ENCODE measurements around the gene AFTPH.
A peak's percentile ranks its signal among the peaks of the same experiment; 100 is the strongest.

AFTPH gene

DNA sequence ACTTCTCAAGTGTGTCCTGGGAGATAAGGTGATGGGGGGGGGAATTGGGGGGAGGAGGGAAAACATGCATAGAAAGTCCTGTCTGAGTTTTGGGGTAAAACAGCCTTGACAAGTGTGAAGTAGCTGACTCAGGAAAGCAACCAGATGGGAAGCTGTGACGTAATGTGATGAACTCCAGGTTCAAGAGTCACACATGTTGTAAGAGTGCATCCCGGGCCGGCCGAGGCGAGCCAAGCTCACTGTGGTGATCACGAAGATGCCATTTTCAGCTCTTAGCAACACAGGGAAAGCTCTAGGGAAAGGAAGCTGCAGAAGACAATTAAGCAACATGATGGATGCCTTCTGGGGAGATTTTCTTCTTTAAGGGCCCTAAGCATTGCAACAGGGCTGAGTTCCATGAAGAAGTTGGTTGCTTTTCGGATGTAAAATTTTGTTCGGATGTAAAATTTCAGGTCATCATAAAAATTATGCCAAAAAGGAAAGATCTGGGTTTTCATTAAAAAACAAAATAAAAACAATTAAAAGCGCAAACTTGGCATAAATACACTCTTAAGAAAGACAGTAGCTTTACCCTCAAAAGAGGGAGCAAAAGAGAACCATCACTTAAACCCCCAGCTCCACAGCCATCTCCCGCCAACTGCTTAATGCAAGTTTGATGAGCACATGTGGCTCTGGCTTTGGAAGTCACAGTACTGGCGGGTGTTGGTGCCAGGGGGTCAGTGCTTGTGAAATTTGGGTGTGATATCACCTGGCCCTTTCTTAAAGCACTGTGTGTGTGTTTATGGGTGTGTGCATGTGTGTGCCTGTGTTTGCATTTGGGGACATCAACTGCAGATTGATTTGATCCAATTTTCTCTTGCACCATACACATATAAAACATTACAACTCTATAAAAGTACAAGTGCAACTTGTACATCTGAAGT is 110.5 kb downstream of the AFTPH start:
- peak; percentile 71 for DNase-seq

- DNase-seq, result peak; percentile 46
Measured at GRCh38 chr2:64635976-64636911, 112.1 kb downstream of the AFTPH start.

GRCh38 chr2:64637000-64637635 is 113.0 kb downstream of the AFTPH start:
- DNase-seq, result no peak

- no peak for DNase-seq
Measured at GRCh38 chr2:64637931-64638330, 113.8 kb downstream of the AFTPH start.

- DNase-seq, result no peak
Measured at GRCh38 chr2:64638502-64639120, 114.5 kb downstream of the AFTPH start.

GRCh38 chr2:64639691-64640090 is 115.6 kb downstream of the AFTPH start:
- no peak for DNase-seq

- peak; percentile 51 for DNase-seq
Measured at GRCh38 chr2:64640153-64641044, 116.3 kb downstream of the AFTPH start.

DNA sequence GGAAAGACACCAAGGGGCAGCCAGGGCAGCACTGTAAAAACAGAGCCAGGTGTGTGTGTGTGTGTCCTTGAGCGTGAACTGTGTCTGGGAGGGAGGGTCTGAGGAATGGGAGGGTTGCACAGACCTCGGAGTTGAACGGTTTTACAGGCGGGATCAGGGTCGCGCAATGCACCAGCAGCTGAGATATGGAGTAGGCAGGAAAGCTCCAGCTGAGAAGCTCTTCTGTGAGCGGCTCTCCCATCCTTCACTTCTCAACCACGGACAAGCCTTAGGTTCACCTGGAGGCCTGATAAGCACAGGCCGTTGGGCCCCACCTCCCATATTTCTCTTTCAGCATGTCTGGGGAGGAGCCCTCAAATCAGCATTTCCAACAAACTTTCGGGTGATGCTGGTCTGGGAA is 117.5 kb downstream of the AFTPH start:
- DNase-seq, result no peak
